Suprapubic skin (tissue), 4 donors: ENCODE measurements around the gene ZNF652. TPM values are rescaled to one million over a fixed set of nuclear protein-coding genes. Genes with fewer than 3 reads are reported as not detected.
"Not testable (repeated sequence)": the region's sequence is repeated elsewhere in the genome, so short reads cannot be mapped to it uniquely, and the experiment has no call there.

Experiments
- DNase-seq, 2 donors: peaks; one replicate each; pipeline ENCODE4 v3.0.0-alpha.2; 2019; ENCODE audit warnings: low spot score in 2 of 2
- H3K27ac ChIP-seq: fragments of 200-600 bp; sonication (generic); one replicate; pipeline ENCODE4 v1.5.1; 2019
- H3K27me3 ChIP-seq: fragments of 200-600 bp; sonication (generic); one replicate; pipeline ENCODE4 v1.5.1; 2019
- H3K36me3 ChIP-seq: fragments of 200-600 bp; sonication (generic); one replicate; pipeline ENCODE4 v1.5.1; 2019
- H3K4me1 ChIP-seq: fragments of 200-600 bp; sonication (generic); one replicate; pipeline ENCODE4 v1.5.1; 2019
- H3K4me3 ChIP-seq: fragments of 200-600 bp; sonication (generic); one replicate; pipeline ENCODE4 v1.5.1; 2019; ENCODE audit warnings: mild to moderate bottlenecking
- H3K9me3 ChIP-seq: fragments of 200-600 bp; sonication (generic); one replicate; pipeline ENCODE4 v1.5.1; 2019
- EP300 ChIP-seq: sonication (generic); formaldehyde crosslinking; IDR thresholded peaks from one replicate; pipeline ENCODE4 v1.6.1; 2017; ENCODE audit warnings: antibody characterized with exemption
- POLR2A ChIP-seq, 2 donors: fragments of 450-650 bp; IDR thresholded peaks; one replicate each; pipeline ENCODE4 v1.6.1; 2017; ENCODE audit warnings: antibody characterized with exemption in 2 of 2, mild to moderate bottlenecking in 2 of 2, moderate library complexity in 2 of 2
- POLR2AphosphoS5 ChIP-seq, 3 donors: sonication (generic); formaldehyde crosslinking; IDR thresholded peaks; one replicate each; pipeline ENCODE4 v1.6.1; 2017; ENCODE audit warnings: antibody characterized with exemption in 3 of 3
- WGBS: methylation state at CpG from one replicate; pipeline ENCODE4 v1.1.5; 2018; 5-methylcytosine and 5-hydroxymethylcytosine counted together
- total RNA-seq, 4 donors: library from RNA; depleted of rRNA; stranded (reverse); fragments of >200 nt; gene quantifications; one replicate each; pipeline ENCODE4 v1.1.0, GENCODE V29; 2016
- TF ChIP-seq, protein P1 (sequence below), 2 donors: fragments of 200-600 bp in 1 of 2; fragments of 450-650 bp in 1 of 2; sonication (generic) in 1 of 2; IDR thresholded peaks; one replicate each; pipeline ENCODE4 v1.5.1; 2016 to 2019; ENCODE audit warnings: antibody characterized with exemption in 2 of 2, mild to moderate bottlenecking in 1 of 2, moderate library complexity in 1 of 2

The ZNF652 gene
- total RNA-seq, 4 donors from 2014 or later, result 76.6 to 148 (median 83.2) TPM

DNA sequence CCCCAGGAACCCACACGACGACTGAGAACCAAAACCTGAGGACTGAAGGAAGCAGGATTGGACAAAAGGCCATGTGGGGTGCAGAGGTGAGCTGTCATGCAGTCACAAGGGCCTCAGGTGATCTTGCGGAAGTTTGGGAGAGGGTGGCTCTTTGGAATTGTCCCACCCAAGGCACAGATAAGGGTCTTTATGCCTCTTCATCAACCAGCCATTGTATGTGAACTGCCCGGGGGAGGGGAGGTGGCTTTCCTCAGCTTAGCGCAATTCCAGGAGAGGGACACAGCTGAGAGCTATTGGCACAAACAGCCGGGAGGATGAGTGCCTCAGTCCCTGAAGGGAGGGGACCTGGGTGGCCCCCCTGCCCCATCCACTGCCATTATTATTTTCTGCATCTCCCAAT lies 76.3 kb downstream of the ZNF652 start:
- no peaks in the 10 kb centered on the region for H3K4me1 ChIP-seq
- DNase-seq, result no peak
- no peak for TF ChIP-seq POLR2AphosphoS5 (IDR thresholded peaks at IDR 0.05)

DNA sequence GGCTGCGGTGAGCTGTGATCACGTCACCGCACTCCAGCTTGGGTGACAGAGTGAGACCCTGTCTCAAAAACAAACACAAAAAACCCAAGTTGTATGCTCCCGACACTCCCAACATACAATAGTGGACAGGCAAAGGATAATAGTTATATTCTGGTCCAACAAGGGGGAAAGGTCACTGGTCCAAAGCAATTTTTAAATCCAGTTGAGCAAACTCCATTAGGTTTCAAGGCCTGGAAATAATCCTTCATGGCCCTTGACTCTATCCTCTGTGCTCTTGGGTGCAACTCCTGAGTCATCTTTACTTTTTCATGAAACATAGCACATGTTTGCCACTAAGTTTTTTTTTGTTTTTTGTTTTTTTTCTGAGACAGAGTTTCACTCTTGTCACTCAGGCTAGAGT lies 81.1 kb downstream of the ZNF652 start:
- peak in 1 of 2 donors; percentile 4 for DNase-seq
- Histone ChIP-seq H3K4me1 (no peaks in the 10 kb centered on the region), H3K27ac (no peak overlapping the region), H3K9me3 (no peaks in the 10 kb centered on the region), H3K4me3 (no peak overlapping the region), H3K36me3 (no peaks in the 10 kb centered on the region), H3K27me3 (no peaks in the 10 kb centered on the region)
- TF ChIP-seq POLR2A (IDR thresholded peaks at IDR 0.05) (no peak), EP300 (no peak), POLR2AphosphoS5 (IDR thresholded peaks at IDR 0.05) (no peak)
- TF ChIP-seq, protein P1, sequence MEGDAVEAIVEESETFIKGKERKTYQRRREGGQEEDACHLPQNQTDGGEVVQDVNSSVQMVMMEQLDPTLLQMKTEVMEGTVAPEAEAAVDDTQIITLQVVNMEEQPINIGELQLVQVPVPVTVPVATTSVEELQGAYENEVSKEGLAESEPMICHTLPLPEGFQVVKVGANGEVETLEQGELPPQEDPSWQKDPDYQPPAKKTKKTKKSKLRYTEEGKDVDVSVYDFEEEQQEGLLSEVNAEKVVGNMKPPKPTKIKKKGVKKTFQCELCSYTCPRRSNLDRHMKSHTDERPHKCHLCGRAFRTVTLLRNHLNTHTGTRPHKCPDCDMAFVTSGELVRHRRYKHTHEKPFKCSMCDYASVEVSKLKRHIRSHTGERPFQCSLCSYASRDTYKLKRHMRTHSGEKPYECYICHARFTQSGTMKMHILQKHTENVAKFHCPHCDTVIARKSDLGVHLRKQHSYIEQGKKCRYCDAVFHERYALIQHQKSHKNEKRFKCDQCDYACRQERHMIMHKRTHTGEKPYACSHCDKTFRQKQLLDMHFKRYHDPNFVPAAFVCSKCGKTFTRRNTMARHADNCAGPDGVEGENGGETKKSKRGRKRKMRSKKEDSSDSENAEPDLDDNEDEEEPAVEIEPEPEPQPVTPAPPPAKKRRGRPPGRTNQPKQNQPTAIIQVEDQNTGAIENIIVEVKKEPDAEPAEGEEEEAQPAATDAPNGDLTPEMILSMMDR (IDR thresholded peaks at IDR 0.05), result no peak
- 98% methylated on average over 4 of the region's 4 CpGs for WGBS

More for the DNA sequence above, 76.3 kb downstream of the ZNF652 start:
- Histone ChIP-seq H3K27ac (no peak overlapping the region), H3K4me3 (no peak overlapping the region), H3K27me3 (no peaks in the 10 kb centered on the region), H3K9me3 (no peaks in the 10 kb centered on the region), H3K36me3 (no peaks in the 10 kb centered on the region)
- 62% methylated on average over 4 of the region's 6 CpGs for WGBS

DNA sequence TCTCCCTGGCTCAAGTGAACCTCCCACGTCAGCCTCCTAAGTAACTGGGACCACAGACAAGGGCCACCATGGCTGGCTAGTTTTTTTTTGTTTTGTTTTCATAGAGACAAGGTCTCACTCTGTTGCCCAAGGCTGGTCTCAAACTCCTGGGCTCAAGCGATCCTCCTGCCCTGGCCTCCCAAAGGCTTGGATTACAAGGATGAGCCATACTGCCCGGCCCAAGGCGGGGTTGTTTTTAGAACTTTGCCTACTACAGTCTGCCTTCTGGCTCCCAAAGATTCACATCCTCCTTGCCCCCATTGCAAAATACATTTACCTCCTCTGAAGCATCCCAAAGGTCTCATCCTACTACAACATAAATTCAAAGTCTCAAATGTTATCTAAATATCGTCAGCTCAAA lies 82.0 kb downstream of the ZNF652 start:
- WGBS, result 85% methylated on average over 5 of the region's 5 CpGs
- Histone ChIP-seq H3K4me1 (no peaks in the 10 kb centered on the region), H3K36me3 (no peaks in the 10 kb centered on the region), H3K27me3 (no peaks in the 10 kb centered on the region), H3K4me3 (no peak overlapping the region), H3K27ac (no peak overlapping the region), H3K9me3 (no peaks in the 10 kb centered on the region)
- DNase-seq, result peak in 1 of 2 donors; percentile 16
- TF ChIP-seq, protein P1 (IDR thresholded peaks at IDR 0.05), result no peak
- TF ChIP-seq EP300, result no peak
- no peak for TF ChIP-seq POLR2AphosphoS5 (IDR thresholded peaks at IDR 0.05)
- TF ChIP-seq POLR2A (IDR thresholded peaks at IDR 0.05), result no peak

DNA sequence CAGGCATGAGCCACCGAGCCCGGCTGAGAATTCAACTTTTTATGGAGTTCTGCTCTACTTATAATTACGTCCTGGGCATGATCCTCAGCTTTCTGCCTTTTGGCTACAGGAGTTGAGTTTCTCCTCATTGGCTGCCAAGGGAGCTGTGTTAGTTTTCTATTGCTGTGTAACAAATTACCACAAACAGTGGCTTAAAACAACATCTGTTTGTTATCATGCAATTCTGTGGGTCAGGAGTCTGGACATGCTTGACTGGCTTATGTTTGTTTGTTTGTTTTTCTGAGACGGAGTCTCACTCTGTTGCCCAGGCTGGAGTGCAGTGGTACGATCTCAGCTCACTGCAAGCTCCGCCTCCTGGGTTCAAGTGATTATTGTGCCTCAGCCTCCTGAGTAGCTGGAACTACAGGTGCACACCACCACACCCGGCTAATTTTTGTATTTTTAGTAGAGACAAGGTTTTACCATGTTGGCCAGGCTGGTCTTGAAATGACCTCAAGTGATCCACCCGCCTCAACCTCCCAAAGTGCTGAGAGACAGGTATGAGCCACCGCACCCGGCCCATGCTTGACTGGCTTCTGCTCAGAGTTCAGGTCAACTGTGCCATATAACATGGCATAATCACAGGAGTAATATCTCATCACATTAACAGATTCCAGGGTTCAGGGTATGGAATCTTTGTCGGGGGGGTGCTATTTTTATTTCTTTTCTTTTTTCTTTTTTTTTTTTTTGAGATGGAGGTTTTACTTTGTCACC lies 82.6 kb downstream of the ZNF652 start:
- H3K4me1 ChIP-seq, H3K4me3 ChIP-seq, H3K27me3 ChIP-seq, H3K36me3 ChIP-seq, H3K27ac ChIP-seq, H3K9me3 ChIP-seq: not testable (repeated sequence)
- WGBS, result 78% methylated on average over 11 of the region's 11 CpGs
- DNase-seq, result peak in 1 of 2 donors; percentile 28

DNA sequence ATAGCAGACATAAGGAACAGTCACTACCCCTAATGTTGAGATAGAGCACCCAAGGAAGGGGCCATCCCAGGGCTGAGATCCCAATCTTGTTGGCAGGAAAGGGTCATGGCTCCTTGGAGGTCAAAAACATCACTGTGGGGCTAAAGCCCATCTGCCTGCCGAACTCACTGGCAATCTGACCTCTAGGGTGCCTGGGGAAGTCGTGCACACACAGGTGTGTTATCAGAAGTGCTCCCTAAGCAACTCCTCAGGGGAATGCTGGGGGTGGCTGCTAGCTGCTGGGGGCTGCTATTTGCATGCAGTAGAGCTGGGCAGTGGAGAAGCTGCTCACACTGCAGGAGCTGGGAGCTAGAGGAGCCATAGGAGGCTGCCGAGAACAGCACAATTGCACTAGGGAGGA lies 84.0 kb downstream of the ZNF652 start:
- Histone ChIP-seq H3K27ac (no peak overlapping the region), H3K27me3 (no peaks in the 10 kb centered on the region), H3K4me3 (no peak overlapping the region), H3K9me3 (no peaks in the 10 kb centered on the region), H3K36me3 (no peaks in the 10 kb centered on the region), H3K4me1 (no peaks in the 10 kb centered on the region)
- TF ChIP-seq POLR2AphosphoS5 (IDR thresholded peaks at IDR 0.05) (no peak), POLR2A (IDR thresholded peaks at IDR 0.05) (no peak), EP300 (no peak)
- TF ChIP-seq, protein P1 (IDR thresholded peaks at IDR 0.05), result no peak
- DNase-seq, result peak in 1 of 2 donors; percentile 69
- 49% methylated on average over 3 of the region's 3 CpGs for WGBS

DNA sequence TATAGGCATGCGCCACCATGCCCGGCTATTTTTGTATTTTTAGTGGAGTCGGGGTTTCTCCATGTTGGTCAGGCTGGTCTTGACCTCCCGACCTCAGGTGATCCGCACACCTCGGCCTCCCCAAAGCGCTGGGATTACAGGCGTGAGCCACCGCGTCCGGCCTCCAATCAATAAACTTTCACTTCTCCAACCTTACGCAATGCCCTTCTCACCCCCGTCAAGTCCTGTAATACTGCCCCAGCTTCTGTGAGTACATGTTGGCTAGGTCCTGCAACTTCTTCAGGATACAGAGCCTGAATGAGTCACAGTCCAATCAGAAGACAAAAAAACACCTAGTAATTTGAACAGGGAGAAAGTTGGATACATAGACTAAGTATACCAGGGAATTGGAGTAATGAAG lies 84.4 kb downstream of the ZNF652 start:
- WGBS, result 94% methylated on average over 13 of the region's 13 CpGs
- Histone ChIP-seq H3K4me3 (no peak overlapping the region), H3K36me3 (no peaks in the 10 kb centered on the region), H3K9me3 (no peaks in the 10 kb centered on the region), H3K27ac (no peak overlapping the region), H3K27me3 (no peaks in the 10 kb centered on the region), H3K4me1 (no peaks in the 10 kb centered on the region)
- no peak for TF ChIP-seq POLR2A (IDR thresholded peaks at IDR 0.05)
- TF ChIP-seq, protein P1 (IDR thresholded peaks at IDR 0.05), result no peak
- DNase-seq, result peak in 1 of 2 donors; percentile 18

DNA sequence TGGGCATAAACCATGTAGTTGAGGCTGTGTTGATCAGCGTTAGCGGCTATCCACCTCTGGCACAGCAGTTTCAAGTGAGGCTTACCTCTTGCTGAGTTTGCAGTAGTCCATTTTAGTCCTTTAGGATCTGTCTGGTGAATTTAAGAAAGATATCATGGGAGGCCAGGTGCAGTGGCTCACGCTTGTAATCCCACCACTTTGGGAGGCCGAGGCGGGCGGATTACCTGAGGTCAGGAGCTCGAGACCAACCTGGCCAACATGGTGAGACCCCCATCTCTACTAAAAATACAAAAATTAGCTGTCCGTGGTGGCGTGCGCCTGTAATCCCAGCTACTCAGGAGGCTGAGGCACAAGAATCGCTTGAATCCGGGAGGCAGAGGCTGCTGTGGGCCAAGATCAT lies 86.1 kb downstream of the ZNF652 start:
- DNase-seq, H3K36me3 ChIP-seq, H3K27ac ChIP-seq, H3K27me3 ChIP-seq, H3K4me3 ChIP-seq, H3K4me1 ChIP-seq, H3K9me3 ChIP-seq: not testable (repeated sequence)
- WGBS, result 94% methylated on average over 12 of the region's 12 CpGs
